ENCODE results near the gene RALY.

RALY gene

GRCh38 chr20:34068001-34068400 is 74.3 kb downstream of the RALY start:
- no peak for TF ChIP-seq CTCF (IDR thresholded peaks at IDR 0.05)

- TF ChIP-seq CTCF (IDR thresholded peaks at IDR 0.05) = peak; percentile 87
These were observed 75.8 kb downstream of the RALY start for GRCh38 chr20:34069341-34070078.

- no peak; the same call in 1 of the 2 replicates for TF ChIP-seq CTCF (IDR thresholded peaks at IDR 0.05)
These were observed 76.3 kb downstream of the RALY start for GRCh38 chr20:34070079-34070439.

GRCh38 chr20:34070859-34071258 is 77.1 kb downstream of the RALY start:
- TF ChIP-seq CTCF (IDR thresholded peaks at IDR 0.05) = no peak

GRCh38 chr20:34072076-34072475 is 78.4 kb downstream of the RALY start:
- TF ChIP-seq CTCF (IDR thresholded peaks at IDR 0.05) = no peak

GRCh38 chr20:34072778-34073177 is 79.1 kb downstream of the RALY start:
- no peak for TF ChIP-seq CTCF (IDR thresholded peaks at IDR 0.05)

- no peak for TF ChIP-seq CTCF (IDR thresholded peaks at IDR 0.05)
These were observed 80.5 kb downstream of the RALY start for GRCh38 chr20:34074101-34074760.
